Suppressor macrophage treated with lipopolysaccharide for 1 hour (primary cell): Measurements from ENCODE around the gene CD151.

Experiments
- DNase-seq, 3 donors: peaks; one replicate each; pipeline ENCODE4 v3.0.0-alpha.2; 2020 to 2022

CD151 gene

DNA sequence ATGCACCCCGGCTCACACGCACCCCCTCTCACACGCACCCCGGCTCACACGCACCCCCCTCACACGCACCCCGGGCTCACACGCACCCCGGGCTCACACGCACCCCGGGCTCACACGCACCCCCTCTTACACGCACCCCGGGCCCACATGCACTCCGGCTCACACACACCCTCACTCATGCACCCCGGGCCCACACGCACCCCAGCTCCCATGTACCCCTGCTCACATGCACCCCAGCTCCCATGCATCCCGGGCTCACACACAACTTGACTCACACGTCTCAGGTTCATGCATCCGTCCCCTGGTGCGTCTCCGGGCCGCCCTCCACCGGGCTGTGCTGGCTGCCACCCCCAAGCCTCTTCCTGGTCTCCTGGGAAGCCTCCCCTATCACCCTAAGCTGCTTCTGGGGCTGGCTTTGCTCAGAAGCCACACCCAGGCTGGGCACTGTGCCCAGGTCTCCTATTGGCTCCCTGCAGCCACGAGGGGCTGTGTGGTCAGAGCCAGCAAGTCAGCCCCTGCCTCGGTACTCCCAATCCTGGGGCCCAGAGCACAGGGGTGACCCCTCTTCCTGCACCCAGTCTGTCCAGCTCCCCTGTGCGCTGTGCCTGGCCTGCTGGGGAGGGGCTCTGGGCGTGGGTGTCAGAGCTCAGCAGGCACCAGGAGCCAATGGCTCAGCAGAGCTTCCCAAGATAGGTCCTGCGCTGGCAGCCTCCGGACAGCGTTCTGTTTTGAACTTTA is 26.8 kb downstream of the CD151 start:
- no peak for DNase-seq

DNA sequence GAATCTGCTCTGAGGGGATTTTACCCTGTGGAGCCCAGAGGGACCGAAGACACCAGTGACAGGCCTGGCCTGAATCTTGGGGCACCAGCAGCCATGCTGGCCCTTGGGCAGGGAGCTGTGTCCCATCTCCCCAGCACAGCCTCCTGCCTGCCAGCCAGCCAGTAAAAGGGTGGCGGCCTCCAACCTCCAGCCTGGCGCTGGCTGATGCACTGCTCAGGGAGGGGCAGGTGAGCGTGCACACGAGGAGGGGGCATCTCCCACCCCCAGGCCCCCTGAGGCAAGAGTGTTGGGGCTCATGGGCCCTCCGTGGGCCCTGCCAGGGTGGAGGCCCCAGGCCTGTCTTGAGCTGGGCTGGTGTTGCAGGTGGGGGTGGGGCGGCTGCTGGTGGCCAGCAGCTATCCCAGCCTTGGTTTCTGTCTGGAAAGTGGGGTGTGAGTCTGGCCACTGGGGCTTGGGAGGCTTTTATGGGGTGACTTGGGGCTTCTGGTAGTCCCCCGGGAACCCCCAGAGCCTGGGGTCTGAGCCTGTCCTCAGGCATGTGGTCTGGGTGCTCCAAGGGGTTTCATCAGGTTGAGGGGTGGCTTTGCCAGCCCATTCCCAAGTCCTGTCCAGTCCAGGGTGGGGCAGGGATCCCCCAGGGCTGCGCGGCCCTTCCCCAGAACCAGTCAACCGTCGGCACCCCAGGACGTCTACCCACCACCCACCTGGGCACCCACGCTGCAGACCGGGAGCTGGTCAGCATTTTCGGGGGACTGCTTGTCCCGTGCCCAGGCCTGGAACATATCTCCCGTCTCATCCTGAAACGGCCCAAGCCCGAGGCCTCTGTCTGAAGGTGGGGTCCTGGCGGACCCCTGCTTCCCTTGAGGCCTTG is 27.7 kb downstream of the CD151 start:
- DNase-seq: no peak

DNA sequence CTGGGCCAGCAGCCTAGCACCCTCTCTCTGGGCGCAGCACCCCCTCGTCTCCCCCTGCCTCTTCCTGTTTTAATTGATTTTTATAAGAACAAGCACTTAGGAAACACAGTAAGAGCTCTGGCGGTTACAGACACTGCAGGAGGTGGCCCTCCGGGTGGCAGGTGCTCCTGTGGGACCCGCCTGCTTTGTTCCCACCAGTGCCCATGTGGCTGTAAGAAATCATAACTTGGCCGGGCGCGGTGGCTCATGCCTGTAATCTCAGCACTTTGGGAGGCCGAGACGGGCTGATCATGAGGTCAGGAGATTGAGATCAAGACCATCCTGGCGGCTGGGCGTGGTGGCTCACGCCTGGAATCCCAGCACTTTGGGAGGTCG is 28.3 kb downstream of the CD151 start:
- DNase-seq: no peak

DNA sequence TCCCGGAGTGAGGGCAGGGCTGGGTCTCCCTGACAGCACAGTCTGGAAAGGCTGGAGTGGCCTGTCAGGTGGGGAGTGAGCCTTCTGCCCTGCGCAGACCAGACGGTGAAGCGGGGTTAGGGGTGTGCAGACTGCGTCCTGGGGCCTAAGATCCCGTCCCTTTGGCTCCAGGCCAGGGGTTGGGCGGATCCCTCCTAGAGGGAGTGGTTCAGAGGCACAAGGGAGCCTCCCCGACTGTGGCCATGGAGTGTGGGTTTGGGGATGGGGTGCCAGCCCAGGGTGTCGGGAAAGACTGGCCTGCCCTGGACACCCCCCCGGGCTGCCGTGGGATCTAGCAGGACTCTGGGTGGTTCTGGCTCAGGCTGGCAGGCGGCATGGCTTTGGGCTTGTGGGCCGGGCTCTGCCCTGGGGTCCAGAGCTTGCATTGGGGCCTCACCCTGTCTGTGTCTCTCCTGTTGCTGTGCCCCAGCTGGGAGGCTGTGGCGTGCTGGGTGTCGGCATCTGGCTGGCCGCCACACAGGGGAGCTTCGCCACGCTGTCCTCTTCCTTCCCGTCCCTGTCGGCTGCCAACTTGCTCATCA is 29.4 kb downstream of the CD151 start:
- DNase-seq: no peak

DNA sequence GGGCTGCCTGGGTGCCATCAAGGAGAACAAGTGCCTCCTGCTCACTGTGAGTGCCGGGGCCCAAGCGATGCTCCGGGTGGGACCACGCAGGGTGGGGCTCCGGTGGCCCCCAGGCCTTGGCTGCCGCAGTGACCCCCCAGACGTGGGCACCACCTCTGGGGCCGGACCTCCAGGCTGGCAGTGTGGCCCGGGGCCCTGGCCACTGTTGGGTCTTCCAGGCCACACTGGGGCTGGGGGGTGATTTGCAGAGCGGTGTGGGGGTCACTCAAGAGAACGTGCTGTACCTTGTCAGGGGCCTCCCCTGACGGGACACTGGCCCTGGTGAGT is 29.9 kb downstream of the CD151 start:
- no peak for DNase-seq

DNA sequence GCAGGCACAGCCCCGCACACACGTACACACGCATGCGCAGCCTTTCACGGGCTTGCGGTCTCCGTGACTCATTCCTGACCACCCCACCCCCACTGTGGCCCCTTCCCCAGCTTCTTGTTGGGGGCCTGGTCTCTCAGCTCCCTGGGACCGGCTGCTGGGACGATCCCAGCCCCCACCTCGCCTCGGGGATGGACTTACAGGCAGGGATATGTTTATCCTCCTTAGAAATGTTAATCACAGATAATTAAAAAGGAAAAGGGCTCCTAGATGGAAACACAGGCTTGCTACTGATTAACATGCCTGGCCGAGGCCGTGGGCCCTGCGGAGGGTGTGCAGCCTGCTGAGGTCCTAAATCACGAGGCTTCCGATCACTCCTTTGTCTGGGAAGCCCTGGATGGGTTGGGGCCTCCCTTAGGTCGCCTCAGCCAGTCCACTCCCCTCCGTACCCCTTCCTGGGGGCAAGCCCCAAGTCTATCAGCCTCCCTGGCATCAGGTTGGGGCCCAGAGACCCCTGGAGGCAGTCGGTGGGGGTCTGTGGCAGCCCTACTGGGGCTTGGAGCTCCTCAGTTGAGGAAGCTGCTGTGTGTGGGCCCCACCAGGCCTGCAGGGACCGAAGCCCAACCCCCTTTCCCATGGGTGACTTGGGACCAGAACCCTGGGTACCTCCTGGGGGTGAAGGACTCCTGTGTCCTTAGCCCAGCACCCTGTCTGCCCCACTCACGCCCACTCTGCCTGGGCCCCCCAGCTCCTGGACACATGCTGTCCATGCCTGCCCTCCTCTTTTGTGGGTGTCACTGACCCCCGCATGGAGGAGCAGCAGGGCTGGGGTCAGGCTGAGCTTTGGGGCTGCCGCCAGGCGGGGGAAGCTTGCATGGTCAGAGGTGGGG is 30.5 kb downstream of the CD151 start:
- DNase-seq: no peak

DNA sequence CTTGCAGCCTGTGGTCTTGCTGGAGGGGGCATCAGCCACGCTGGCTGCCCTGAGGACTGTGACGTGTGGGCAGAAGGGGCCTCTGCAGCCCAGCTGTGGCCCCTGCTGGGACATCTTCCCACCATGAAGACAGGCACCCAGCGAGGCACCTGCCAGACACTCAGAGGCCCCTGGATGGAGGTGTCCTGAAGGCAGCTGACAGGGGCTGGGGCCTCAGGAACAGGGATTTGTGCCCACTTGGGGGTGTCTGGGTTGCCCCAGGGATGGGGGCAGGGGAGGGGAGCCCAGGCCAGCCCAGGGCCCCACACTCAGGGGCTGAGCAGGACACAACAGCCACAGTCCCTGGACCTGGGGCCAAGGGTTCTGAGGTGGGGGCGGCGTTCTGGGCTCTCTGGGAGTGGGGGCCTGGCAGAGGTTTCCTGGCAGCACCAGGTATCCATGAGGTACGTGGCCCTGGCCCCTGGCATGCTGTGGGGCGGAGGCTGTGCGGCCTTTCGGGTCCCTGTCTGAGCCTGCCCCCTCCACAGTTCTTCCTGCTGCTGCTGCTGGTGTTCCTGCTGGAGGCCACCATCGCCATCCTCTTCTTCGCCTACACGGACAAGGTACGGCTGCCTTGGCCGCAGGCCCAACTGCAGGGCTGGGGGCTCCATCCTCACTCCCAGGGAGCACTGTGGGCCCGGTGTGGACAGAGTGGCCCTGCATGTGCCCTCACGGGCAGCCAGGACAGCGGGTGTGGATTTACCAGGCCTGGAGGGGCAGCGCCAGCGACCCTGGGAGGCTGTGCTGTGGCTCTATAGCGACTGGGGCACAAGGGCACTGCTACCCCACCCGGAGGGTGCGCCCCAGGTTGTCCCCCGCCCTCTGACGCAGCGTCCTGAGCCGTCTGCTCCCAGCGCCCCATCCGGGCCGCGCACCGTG is 31.4 kb downstream of the CD151 start:
- no peak for DNase-seq

DNA sequence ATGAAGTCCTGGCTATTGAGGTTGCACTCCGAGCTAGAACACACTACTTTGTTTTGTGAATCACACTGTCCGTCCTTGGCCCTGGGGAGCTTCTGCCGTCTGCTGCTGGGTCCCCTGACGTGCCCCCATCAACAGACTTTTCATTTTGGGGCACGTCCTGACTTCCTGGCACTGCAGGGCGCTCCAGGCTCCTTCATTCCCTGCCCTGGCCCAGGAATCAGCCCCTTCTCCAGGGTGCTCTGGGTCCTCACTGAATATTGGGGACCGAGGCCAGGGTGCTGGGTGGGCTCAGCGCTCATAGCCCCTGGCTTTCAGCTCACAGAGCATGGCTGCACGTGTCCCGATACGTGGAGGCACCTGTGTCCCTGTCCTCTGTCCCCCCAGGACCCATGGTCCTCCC is 32.1 kb downstream of the CD151 start:
- DNase-seq: no peak

DNA sequence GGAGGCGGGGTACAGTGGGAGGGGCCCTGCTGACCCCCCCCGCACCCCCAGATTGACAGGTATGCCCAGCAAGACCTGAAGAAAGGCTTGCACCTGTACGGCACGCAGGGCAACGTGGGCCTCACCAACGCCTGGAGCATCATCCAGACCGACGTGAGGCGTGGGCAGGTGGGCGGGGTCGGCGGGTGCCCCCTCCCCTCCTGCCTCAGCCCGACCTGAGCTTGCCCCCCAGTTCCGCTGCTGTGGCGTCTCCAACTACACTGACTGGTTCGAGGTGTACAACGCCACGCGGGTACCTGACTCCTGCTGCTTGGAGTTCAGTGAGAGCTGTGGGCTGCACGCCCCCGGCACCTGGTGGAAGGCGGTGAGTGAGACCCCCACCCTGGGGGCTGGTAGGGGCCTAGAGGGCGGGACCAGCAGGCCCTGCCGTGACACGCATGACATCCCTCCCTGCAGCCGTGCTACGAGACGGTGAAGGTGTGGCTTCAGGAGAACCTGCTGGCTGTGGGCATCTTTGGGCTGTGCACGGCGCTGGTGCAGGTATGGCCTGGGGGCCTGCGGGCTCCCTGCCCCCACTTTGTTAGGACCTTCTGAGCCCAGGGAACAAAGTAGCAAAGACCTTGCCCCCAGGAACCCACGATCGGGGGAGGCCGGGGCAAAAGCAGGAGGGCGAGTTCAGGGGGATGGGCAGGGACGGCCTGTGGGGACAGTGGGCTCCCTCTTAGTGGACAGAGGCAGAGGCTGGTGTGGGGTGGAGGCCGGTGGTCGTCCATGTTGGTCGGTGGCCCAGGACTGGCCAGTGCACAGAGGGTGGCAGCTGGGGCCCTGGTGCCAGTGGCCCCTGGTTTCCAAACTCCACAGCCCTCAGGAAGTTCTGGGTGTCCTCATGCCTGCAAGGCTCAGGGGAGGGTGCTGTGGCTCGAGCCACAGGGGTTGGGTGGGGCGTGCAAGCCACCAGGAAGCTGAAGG is 33.0 kb downstream of the CD151 start:
- DNase-seq: no peak

DNA sequence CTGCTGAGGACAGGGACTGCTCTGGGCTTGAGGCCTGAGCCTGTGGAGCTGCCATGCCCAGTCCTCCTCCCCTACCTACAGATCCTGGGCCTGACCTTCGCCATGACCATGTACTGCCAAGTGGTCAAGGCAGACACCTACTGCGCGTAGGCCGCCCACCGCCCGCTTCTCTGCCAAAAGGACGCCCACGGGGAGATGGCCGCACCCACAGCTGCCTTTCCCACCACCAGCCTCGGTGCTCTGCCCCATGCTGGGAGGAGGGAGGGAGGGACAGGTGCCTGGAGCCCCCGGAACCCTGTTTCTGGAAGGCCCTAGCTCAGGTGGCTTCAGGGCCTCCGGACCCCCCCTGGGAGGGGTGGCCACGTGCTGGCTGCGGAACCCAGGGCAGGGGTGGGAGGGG is 33.7 kb downstream of the CD151 start:
- DNase-seq: no peak

DNA sequence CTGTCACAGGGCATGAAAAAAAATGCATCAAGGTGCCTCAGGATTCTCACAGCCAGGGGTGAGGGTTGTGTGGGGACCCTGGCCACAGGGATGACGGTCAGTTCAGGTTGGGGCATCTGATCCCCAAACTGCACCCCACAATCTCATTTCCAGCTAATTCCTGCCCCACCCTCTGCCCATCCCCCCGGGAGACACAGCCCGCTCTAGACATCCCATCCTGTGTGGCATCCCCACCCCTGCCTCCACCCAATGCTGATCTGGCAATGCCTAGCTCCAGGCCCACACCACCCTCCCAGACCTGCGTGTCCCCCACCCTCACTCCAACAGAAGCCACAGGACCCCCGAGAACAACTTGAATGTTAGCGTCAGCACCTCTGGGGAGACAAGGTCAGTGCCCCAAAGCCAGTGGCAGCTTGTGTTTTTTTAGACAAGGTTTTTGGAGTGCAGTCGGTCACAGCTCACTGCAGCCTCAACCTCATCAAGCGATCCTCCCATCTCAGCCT is 35.2 kb downstream of the CD151 start:
- no peak for DNase-seq

DNA sequence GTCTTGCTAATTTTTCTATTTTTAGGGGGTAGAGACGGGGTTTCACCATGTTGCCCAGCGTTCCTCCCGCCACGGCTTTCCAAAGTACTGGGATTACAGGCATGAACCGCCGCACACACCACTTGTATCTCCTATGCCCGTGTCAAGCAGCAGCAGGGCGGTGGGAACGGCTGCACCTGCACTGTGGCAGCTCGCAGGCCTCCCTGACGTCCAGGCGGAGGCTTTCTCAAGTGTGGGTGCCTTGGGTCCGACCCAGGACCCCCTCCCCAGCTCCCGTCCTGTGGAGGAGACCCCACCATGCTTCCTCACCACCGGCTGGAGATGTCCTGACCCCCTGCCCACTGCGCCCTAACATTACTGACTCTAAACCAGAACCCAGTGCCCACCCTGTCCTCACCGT is 35.6 kb downstream of the CD151 start:
- DNase-seq: no peak

DNA sequence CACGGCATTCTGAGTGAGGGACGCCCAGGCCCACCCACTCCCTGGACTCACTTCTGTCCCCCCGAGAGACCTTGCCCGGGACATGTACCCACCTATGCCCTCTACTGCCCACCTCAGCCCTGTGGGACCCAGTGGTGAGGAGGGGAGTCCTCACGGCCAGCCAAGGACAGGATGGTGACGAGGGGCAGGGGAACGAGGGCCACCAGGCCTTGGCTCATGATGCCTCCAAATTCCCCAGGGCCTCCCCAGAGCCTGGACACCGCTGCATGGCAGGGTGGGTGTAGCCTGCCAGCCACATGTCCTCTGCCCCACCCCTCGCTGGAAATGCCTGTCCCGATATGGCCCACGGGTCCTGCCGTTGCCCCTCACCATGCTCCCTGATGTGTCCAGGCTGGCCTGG is 36.0 kb downstream of the CD151 start:
- DNase-seq: no peak

DNA sequence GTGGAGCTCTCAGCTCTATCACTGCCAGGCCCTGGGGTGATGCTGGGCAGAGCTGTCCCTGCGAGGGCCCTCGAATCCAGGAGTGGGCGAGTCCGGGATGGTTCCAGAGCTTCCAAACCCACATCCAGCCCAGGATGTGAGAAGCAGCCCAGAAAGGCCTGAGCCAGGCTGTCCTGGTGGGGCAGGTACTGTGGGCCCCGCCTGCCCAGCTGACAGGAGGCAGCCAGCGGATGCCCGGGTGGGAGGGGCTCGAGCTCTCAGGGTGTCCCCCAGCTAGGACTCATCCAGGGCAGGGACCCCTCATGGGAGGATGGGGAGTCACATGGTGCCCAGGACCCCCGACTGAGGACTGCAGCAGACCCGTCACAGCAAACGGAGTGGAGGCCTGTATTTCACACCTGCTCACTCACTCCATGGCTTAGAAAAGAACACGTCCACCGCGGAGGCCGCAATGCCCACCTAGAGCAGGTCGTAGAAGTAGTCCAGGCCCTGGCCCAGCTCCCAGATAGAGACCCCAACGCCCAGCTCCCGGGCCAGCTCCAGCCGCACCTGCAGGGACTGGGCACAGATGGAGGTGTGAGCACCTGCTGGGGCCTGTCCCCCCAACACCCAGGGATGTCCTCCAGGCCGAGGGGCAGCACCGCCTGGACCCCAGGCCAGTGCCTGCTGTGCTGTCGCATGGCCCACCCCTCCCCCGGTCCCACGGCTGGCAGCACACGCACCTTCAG is 36.8 kb downstream of the CD151 start:
- DNase-seq: no peak

DNA sequence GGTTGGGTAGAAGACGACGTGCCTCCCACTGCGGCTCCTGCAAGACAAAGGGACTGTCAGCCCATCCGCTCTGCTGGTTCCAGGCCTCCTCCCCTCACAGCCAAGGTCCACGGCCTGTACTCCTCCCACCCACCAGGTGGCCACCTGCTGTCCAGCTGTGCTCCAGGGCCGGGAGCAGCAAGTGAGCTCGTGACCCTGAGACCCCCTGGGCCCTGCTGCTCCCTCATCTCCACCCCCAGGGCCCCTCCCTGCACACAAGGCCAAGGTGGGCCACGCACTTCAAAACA is 37.3 kb downstream of the CD151 start:
- DNase-seq: no peak

DNA sequence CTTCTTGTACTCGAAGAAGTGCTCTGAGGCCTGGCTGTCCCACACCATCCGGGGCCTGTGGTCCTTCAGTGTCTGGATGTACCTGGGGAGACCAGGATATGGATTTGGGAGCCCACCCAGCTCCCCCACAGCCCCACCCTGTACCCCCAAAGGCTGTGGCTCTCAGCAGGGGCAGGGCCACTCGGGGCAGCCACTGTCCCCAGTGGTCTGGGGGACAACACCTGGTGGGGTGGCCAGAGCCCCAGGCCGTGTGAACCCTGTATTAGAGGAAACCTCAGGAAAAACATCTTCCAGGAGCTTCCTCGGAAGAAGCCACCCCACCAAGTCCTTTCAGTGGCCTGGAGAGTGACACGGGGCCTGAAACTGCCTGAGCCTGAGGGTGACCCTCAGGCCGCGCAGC is 37.7 kb downstream of the CD151 start:
- no peak for DNase-seq

DNA sequence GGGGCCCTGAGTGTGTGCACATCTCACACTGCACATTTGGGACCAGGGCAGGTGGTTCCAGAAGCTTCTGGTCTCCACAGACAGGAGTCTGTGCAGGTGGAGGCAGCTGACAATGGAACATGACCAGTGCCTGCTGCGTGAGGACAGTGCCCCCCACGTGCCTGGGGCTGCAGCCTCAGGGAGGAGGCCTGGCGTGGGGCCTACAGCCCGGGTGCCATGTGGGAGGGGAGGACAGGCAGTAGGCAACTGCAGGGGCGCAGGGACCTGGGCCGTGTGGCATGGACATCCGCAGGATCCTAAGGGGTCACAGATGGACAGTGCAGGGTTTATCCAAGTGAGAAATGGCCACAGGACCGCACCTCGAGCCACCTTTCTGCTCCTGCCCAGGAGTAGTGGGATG is 38.7 kb downstream of the CD151 start:
- DNase-seq: no peak

DNA sequence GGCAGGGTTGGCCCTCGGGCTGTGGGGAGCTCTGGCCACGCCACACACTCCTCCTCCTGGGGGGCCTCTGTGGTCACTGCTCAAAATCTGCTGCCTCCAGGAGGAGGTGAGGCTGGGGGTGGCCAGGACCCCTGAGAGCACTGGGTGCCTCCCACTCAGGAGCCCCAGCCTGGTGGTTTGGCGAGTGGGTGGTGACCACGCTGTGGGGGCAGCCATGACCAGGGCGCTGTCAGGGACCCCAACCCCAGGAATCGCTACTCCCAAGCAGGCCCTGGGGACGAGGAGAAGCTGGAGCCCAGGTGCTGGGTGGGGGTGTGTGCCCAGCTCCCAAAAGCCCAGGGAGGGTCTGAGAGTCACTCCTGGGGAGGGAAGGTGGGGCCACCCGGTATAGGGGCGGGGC is 40.0 kb downstream of the CD151 start:
- no peak for DNase-seq

DNA sequence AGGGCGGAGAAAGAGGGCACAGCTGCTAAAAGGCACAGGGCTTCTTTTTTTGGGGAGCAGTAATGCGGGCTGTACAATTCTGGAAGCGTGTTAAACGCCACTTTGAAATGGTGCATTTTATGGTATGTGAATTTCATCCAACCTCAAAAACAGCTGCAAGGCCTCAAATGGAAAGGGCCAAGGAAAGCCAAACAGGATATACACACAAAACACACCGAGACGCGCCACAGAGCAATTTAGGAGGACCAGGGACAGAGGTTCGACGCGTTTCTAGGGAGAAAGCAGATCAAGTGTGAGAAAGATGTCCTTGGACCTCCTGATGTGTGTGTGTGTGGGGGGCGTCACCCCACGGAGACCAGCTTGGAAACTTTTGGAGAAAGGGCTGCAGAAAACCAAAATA is 41.0 kb downstream of the CD151 start:
- no peak for DNase-seq

DNA sequence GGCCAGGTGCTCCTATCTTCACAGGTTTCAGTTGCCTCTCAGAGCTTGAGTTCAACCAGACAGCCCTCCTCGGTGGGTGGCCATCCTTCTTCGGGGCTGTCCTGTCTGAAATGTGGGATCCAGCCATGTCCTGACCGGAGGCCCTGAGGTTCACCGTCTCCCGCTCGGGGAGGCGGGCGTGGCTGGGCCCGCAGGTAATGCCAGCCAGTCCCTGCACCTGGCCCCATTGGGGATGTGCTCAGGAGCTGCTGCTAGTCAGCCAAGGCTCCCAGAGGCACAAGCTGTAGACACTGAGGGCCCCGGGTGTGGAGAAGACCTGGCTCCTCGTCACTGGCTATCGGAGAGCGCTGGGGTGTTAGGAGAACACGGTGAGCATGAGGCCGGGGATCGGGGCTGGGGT is 42.5 kb downstream of the CD151 start:
- no peak for DNase-seq
